A673 (cell line): ENCODE measurements around the gene AATK. TPM values are rescaled to one million over a fixed set of nuclear protein-coding genes. Genes with fewer than 3 reads are reported as not detected.

ENCODE experiments used
- Bru-seq: library from RNA; stranded (reverse); fragments of 400-500 nt; gene quantifications from one replicate; lab custom pipeline; 2021; lab: Mats Ljungman, UMichigan
- BruChase-seq, 2 experiments: library from RNA; stranded (reverse); fragments of 400-500 nt; gene quantifications; one replicate each; lab custom pipeline; 2021; lab: Mats Ljungman, UMichigan
- BruUV-seq: library from RNA; stranded (reverse); fragments of 400-500 nt; replicated peaks from 2 replicates; lab custom pipeline; 2021; lab: Mats Ljungman, UMichigan
- CTCF ChIA-PET: fragments of 300-600 bp; sonication (Branson Sonifier 250); formaldehyde crosslinking; loops from one replicate; lab custom pipeline; 2022; ENCODE audit warnings: antibody characterized with exemption; lab: Charles Lee
- POLR2A ChIA-PET: fragments of 300-600 bp; sonication (Branson Sonifier 250); formaldehyde crosslinking; loops from one replicate; lab custom pipeline; 2022; ENCODE audit warnings: antibody characterized with exemption; ENCODE audit not compliant: low non-redundant PET; lab: Charles Lee
- DNase-seq: peaks from one replicate; pipeline ENCODE4 v3.0.0-alpha.2; 2015; ENCODE audit warnings: low spot score
- H3K27ac ChIP-seq: fragments of 200-600 bp; sonication (generic); 2 replicates; pipeline ENCODE4 v1.5.1; 2016; ENCODE audit warnings: mixed run types, low read depth, mild to moderate bottlenecking, mixed read lengths, antibody characterized with exemption, low read length; ENCODE audit not compliant: poor library complexity, severe bottlenecking
- H3K27me3 ChIP-seq: fragments of 200-600 bp; sonication (generic); replicated peaks from 2 replicates; pipeline ENCODE4 v1.6.1; 2017; ENCODE audit warnings: mixed run types, low read depth, mild to moderate bottlenecking, mixed read lengths, antibody characterized with exemption, low read length; ENCODE audit not compliant: insufficient read depth, poor library complexity
- H3K36me3 ChIP-seq: fragments of 200-600 bp; sonication (generic); 2 replicates; pipeline ENCODE4 v1.6.1; 2016; ENCODE audit warnings: mixed run types, mild to moderate bottlenecking, mixed read lengths, antibody characterized with exemption, low read length; ENCODE audit not compliant: insufficient read depth, poor library complexity, severe bottlenecking
- H3K4me1 ChIP-seq: fragments of 200-600 bp; sonication (generic); 2 replicates; pipeline ENCODE4 v1.6.1; 2017; ENCODE audit warnings: mixed run types, mild to moderate bottlenecking, mixed read lengths, antibody characterized with exemption, low read length; ENCODE audit not compliant: insufficient read depth, poor library complexity, severe bottlenecking
- H3K4me3 ChIP-seq: fragments of 200-600 bp; sonication (generic); 2 replicates; pipeline ENCODE4 v1.5.1; 2016; ENCODE audit warnings: low read depth, mixed run types, mild to moderate bottlenecking, mixed read lengths, low read length; ENCODE audit not compliant: poor library complexity, severe bottlenecking
- H3K9me3 ChIP-seq: fragments of 200-600 bp; sonication (generic); 2 replicates; pipeline ENCODE4 v1.6.1; 2016; ENCODE audit warnings: mixed run types, low read depth, mild to moderate bottlenecking, mixed read lengths, antibody characterized with exemption, low read length; ENCODE audit not compliant: poor library complexity, severe bottlenecking
- EZH2 ChIP-seq: fragments of 200-600 bp; sonication (generic); IDR thresholded peaks from 2 replicates; pipeline ENCODE4 v1.6.1; 2017; ENCODE audit warnings: borderline replicate concordance, low read depth, mild to moderate bottlenecking, mixed read lengths, antibody characterized with exemption, low read length; ENCODE audit not compliant: poor library complexity, severe bottlenecking
- intact Hi-C: fragments of 100-400 bp; cut with micrococcal nuclease; formaldehyde crosslinking; loops from one replicate; pipeline ENCODE4 v1.10.0; 2022; ENCODE audit not compliant: unreplicated experiment
- long read RNA-seq: library from polyadenylated mRNA; stranded (forward); transcript quantifications from one replicate; pipeline ENCODE4 v2.0.0, GENCODE V29; 2022
- total RNA-seq: library from RNA; stranded (reverse); gene quantifications from 2 replicates; pipeline ENCODE4 v1.2.3, GENCODE V29; 2021
- TF ChIP-seq, protein P1 (sequence below): fragments of 300-800, 200-600 bp; sonication (generic); conservative IDR thresholded peaks from 2 replicates; pipeline ENCODE4 v1.5.1; 2017; ENCODE audit warnings: low read depth, mild to moderate bottlenecking, antibody characterized with exemption, low read length, moderate library complexity, mixed read lengths

The AATK gene, protein sequence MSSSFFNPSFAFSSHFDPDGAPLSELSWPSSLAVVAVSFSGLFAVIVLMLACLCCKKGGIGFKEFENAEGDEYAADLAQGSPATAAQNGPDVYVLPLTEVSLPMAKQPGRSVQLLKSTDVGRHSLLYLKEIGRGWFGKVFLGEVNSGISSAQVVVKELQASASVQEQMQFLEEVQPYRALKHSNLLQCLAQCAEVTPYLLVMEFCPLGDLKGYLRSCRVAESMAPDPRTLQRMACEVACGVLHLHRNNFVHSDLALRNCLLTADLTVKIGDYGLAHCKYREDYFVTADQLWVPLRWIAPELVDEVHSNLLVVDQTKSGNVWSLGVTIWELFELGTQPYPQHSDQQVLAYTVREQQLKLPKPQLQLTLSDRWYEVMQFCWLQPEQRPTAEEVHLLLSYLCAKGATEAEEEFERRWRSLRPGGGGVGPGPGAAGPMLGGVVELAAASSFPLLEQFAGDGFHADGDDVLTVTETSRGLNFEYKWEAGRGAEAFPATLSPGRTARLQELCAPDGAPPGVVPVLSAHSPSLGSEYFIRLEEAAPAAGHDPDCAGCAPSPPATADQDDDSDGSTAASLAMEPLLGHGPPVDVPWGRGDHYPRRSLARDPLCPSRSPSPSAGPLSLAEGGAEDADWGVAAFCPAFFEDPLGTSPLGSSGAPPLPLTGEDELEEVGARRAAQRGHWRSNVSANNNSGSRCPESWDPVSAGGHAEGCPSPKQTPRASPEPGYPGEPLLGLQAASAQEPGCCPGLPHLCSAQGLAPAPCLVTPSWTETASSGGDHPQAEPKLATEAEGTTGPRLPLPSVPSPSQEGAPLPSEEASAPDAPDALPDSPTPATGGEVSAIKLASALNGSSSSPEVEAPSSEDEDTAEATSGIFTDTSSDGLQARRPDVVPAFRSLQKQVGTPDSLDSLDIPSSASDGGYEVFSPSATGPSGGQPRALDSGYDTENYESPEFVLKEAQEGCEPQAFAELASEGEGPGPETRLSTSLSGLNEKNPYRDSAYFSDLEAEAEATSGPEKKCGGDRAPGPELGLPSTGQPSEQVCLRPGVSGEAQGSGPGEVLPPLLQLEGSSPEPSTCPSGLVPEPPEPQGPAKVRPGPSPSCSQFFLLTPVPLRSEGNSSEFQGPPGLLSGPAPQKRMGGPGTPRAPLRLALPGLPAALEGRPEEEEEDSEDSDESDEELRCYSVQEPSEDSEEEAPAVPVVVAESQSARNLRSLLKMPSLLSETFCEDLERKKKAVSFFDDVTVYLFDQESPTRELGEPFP (N-terminal part only)
- 0.90 and 1.4 TPM in 2 replicates for total RNA-seq
- percentile 13 among the genes with signal in this experiment for Bru-seq, nascent RNA
- BruChase-seq, experiment 1, labeled RNA remaining after a 2-hour chase = percentile 20 among the genes with signal in this experiment
- BruChase-seq, experiment 2, labeled RNA remaining after a 6-hour chase = percentile 32 among the genes with signal in this experiment
- long read RNA-seq, partial matches to known transcripts = 1 of 4 reads
- long read RNA-seq, other reads (novel, unspliced or antisense) = 3 of 4 reads

DNA sequence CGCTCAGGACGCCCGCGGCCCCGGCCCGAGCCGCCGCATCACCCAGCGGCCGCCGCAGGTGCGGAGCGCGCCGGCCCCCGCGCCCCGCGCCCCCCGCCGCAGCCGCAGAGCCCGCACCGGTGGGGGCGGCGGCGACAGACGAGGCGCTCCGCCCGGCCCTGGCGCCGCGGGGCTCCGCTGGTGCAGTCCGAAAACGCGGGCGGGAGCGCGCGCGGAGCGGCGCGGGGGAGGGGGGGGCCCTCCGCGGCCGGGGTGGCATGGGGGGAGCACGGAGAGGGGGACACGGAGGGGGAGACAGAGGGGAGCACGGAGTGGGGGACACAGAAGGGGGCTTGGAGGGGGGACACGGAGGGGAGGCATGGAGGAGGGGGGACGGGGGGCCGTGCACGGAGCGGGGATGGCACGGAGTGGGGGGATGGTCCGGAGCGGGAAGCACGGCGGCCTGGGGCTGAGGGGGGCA, at the start of gene AATK:
AATK (minus strand) TSS at position 189 of the 460 bp plus-strand sequence. CDS start 229 bp downstream, outside the sequence.
- BruUV-seq = no TSS peak

DNA sequence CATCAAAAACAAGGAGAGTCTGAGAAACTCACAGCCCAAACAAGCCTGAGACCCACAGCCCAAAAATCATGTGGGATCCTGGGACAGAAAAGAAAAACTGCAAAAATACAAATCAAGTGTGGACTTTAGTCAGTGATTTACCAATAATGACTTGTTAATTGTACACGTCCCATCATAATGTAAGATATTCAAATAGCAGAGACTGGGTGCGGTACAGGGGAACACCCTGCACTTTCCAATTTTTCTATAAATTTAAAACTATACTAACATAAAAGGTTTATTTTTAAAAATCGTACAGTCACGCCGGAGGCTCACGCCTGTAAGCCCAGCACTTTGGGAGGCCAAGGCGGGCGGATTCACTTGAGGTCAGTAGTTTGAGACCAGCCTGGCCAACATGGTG, 48.0 kb upstream of the AATK start:
- no peak for DNase-seq
- POLR2A ChIA-PET = no interaction called here
- no TSS peak for BruUV-seq

More for the DNA sequence above, at the start of gene AATK:
- no peaks in the 10 kb centered on the region for H3K9me3 ChIP-seq
- TF ChIP-seq, protein P1, sequence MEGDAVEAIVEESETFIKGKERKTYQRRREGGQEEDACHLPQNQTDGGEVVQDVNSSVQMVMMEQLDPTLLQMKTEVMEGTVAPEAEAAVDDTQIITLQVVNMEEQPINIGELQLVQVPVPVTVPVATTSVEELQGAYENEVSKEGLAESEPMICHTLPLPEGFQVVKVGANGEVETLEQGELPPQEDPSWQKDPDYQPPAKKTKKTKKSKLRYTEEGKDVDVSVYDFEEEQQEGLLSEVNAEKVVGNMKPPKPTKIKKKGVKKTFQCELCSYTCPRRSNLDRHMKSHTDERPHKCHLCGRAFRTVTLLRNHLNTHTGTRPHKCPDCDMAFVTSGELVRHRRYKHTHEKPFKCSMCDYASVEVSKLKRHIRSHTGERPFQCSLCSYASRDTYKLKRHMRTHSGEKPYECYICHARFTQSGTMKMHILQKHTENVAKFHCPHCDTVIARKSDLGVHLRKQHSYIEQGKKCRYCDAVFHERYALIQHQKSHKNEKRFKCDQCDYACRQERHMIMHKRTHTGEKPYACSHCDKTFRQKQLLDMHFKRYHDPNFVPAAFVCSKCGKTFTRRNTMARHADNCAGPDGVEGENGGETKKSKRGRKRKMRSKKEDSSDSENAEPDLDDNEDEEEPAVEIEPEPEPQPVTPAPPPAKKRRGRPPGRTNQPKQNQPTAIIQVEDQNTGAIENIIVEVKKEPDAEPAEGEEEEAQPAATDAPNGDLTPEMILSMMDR = no peak
- no peak for TF ChIP-seq EZH2
- no peak for DNase-seq
- H3K27me3 ChIP-seq = no peaks in the 10 kb centered on the region
- H3K4me3 ChIP-seq = peak within 1 kb of the TSS; percentile 24
- CTCF ChIA-PET = no interaction called here
- H3K27ac ChIP-seq = no peak within 1 kb of the TSS
- peaks cover 10% of the 10 kb centered on the region for H3K4me1 ChIP-seq
- intact Hi-C loops = no loop called here
- no peaks in the 10 kb centered on the region for H3K36me3 ChIP-seq
- POLR2A ChIA-PET = no interaction called here

More for the DNA sequence above, 48.0 kb upstream of the AATK start:
- H3K36me3 ChIP-seq = no peaks in the 10 kb centered on the region
- no peaks in the 10 kb centered on the region for H3K27me3 ChIP-seq
- no peaks in the 10 kb centered on the region for H3K9me3 ChIP-seq
- TF ChIP-seq, protein P1 = no peak
- TF ChIP-seq EZH2 = no peak
- CTCF ChIA-PET = no interaction called here
- no peak overlapping the region for H3K27ac ChIP-seq
- H3K4me3 ChIP-seq = no peak overlapping the region
- intact Hi-C loops = no loop called here
- H3K4me1 ChIP-seq = no peaks in the 10 kb centered on the region
